Immature natural killer cell (primary cell): Measurements from ENCODE around the gene POC1A. TPM values are rescaled to one million over a fixed set of nuclear protein-coding genes. Genes with fewer than 3 reads are reported as not detected.

Experiments
- DNase-seq, 3 donors: peaks; one replicate each; pipeline ENCODE4 v3.0.0; 2022; ENCODE audit warnings: mixed read lengths in 1 of 3
- H3K27ac Mint-ChIP-seq, 6 donors: one replicate each; pipeline ENCODE4 v1.8.0; 2020; ENCODE audit warnings: mixed read lengths in 6 of 6, mild to moderate bottlenecking in 5 of 6, inconsistent platforms in 4 of 6, moderate library complexity in 3 of 6
- H3K27me3 Mint-ChIP-seq, 3 donors: one replicate each; pipeline ENCODE4 v1.8.0; 2020 to 2021; ENCODE audit warnings: low read depth in 3 of 3, mild to moderate bottlenecking in 3 of 3, mixed read lengths in 3 of 3, moderate library complexity in 3 of 3, inconsistent platforms in 1 of 3
- H3K36me3 Mint-ChIP-seq, 3 donors: one replicate each; pipeline ENCODE4 v1.8.0; 2020; ENCODE audit warnings: mixed read lengths in 3 of 3, inconsistent platforms in 2 of 3, mild to moderate bottlenecking in 2 of 3
- H3K4me1 Mint-ChIP-seq, 2 donors: one replicate each; pipeline ENCODE4 v1.8.0; 2020; ENCODE audit warnings: inconsistent platforms in 2 of 2, mild to moderate bottlenecking in 2 of 2, mixed read lengths in 2 of 2, moderate library complexity in 1 of 2
- H3K4me3 Mint-ChIP-seq, 5 donors: one replicate each; pipeline ENCODE4 v1.8.0; 2020; ENCODE audit warnings: mild to moderate bottlenecking in 5 of 5, mixed read lengths in 5 of 5, inconsistent platforms in 3 of 5, moderate library complexity in 3 of 5
- H3K9me3 Mint-ChIP-seq, 6 donors: one replicate each; pipeline ENCODE4 v1.8.0; 2020; ENCODE audit warnings: mild to moderate bottlenecking in 6 of 6, mixed read lengths in 6 of 6, inconsistent platforms in 4 of 6, moderate library complexity in 3 of 6
- polyA plus RNA-seq, 3 donors: library from polyadenylated mRNA; unstranded; fragments of 300-500 nt; fragmentation: Illumina TruSeq; gene quantifications; one replicate each; pipeline ENCODE4 v1.2.3, GENCODE V29; 2021

Gene POC1A
- polyA plus RNA-seq, 3 donors from 2014 or later, result 2.9 to 4.0 TPM; not detected in 1

- H3K9me3 Mint-ChIP-seq, result no peaks in the 10 kb centered on the region
- H3K27me3 Mint-ChIP-seq, result peaks cover 7 to 14% (median 9%) of the 10 kb centered on the region in 3 donors
- no peak for DNase-seq
- no peak overlapping the region for H3K27ac Mint-ChIP-seq
- H3K36me3 Mint-ChIP-seq, result no peaks in the 10 kb centered on the region
- no peak overlapping the region for H3K4me3 Mint-ChIP-seq
- peaks cover 22 to 23% of the 10 kb centered on the region in 2 donors for H3K4me1 Mint-ChIP-seq
Observed at GRCh38 chr3:52194485-52195290, 40.5 kb upstream of the POC1A start.

- no peak overlapping the region for H3K27ac Mint-ChIP-seq
- peaks cover 7 to 9% of the 10 kb centered on the region in 2 donors for H3K4me1 Mint-ChIP-seq
- H3K4me3 Mint-ChIP-seq, result no peak overlapping the region
- no peaks in the 10 kb centered on the region for H3K36me3 Mint-ChIP-seq
- peaks cover 3 to 7% (median 3%) of the 10 kb centered on the region in 3 donors for H3K27me3 Mint-ChIP-seq
- DNase-seq, result no peak
- H3K9me3 Mint-ChIP-seq, result no peaks in the 10 kb centered on the region
Observed at GRCh38 chr3:52193065-52193464, 38.8 kb upstream of the POC1A start.

GRCh38 chr3:52191663-52192062, 37.4 kb upstream of the POC1A start:
- H3K9me3 Mint-ChIP-seq, result no peaks in the 10 kb centered on the region
- H3K4me3 Mint-ChIP-seq, result no peak overlapping the region
- no peak for DNase-seq
- H3K36me3 Mint-ChIP-seq, result no peaks in the 10 kb centered on the region
- no peaks in the 10 kb centered on the region for H3K4me1 Mint-ChIP-seq
- peaks cover 0 to 4% (median 3%) of the 10 kb centered on the region in 3 donors for H3K27me3 Mint-ChIP-seq
- H3K27ac Mint-ChIP-seq, result no peak overlapping the region

GRCh38 chr3:52190294-52191074, 36.3 kb upstream of the POC1A start:
- no peak for DNase-seq
- no peak overlapping the region for H3K4me3 Mint-ChIP-seq
- no peaks in the 10 kb centered on the region for H3K4me1 Mint-ChIP-seq
- H3K27me3 Mint-ChIP-seq, result peaks cover 0 to 3% (median 3%) of the 10 kb centered on the region in 3 donors
- H3K36me3 Mint-ChIP-seq, result no peaks in the 10 kb centered on the region
- peak overlapping the region in 1 of 6 donors; percentile 57 for H3K27ac Mint-ChIP-seq
- no peaks in the 10 kb centered on the region for H3K9me3 Mint-ChIP-seq

DNA sequence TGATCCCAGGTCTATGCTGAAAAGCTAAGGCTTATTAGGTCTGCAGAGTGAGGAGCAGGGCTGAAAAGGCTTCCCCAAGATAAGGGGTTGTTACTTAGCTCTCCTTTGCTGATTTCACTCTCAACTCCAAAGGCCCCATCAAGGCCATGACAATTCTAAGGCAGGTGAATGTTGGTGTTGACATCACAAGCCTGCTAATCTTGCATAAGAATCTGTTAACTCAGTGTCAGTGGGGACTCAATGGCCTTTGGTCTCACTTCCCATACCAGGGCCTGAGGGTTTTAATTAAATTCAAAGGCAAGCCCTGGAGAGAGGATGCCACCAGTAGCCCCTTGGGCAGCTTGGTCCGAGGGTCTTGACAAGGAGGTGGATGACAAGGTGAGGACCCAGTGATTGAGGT, 34.3 kb upstream of the POC1A start:
- Mint-ChIP-seq H3K4me1 (peaks cover 2% of the 10 kb centered on the region in 2 donors), H3K27me3 (peaks cover 0 to 3% (median 3%) of the 10 kb centered on the region in 3 donors), H3K36me3 (no peaks in the 10 kb centered on the region), H3K9me3 (no peaks in the 10 kb centered on the region), H3K4me3 (no peak overlapping the region), H3K27ac (no peak overlapping the region)
- DNase-seq, result no peak

GRCh38 chr3:52186729-52187128, 32.5 kb upstream of the POC1A start:
- Mint-ChIP-seq H3K4me1 (peaks cover 20 to 21% of the 10 kb centered on the region in 2 donors), H3K36me3 (no peaks in the 10 kb centered on the region), H3K4me3 (no peak overlapping the region), H3K9me3 (no peaks in the 10 kb centered on the region), H3K27me3 (peaks cover 0 to 2% (median 0%) of the 10 kb centered on the region in 3 donors), H3K27ac (no peak overlapping the region)
- DNase-seq, result no peak

- H3K9me3 Mint-ChIP-seq, result no peaks in the 10 kb centered on the region
- no peak overlapping the region for H3K27ac Mint-ChIP-seq
- H3K36me3 Mint-ChIP-seq, result no peaks in the 10 kb centered on the region
- no peak overlapping the region for H3K4me3 Mint-ChIP-seq
- DNase-seq, result no peak
- peaks cover 28 to 30% of the 10 kb centered on the region in 2 donors for H3K4me1 Mint-ChIP-seq
- peaks cover 0 to 2% (median 0%) of the 10 kb centered on the region in 3 donors for H3K27me3 Mint-ChIP-seq
Observed at GRCh38 chr3:52185837-52186236, 31.6 kb upstream of the POC1A start.

GRCh38 chr3:52185311-52185710, 31.1 kb upstream of the POC1A start:
- no peaks in the 10 kb centered on the region for H3K9me3 Mint-ChIP-seq

DNA sequence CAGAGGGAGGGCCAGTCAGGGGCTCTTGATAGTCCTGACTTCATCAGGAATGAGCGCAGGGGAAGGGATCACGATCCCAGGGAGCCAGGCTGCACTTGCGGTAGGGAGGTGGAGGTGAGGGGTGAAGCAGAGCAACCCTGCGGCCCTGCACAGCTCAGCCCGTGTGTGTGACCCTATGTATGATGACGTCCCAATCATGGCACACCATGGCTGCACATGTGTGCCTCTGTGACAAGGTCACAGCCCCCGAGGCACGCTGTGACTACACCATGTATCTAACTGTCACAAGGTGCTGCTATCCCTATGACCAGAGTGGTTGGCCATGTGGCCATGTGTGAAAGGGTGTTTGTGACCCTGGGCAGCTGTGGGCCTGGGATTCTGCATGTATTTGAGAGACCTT, 30.5 kb upstream of the POC1A start:
- H3K27me3 Mint-ChIP-seq, result peaks cover 0 to 2% (median 0%) of the 10 kb centered on the region in 3 donors
- no peaks in the 10 kb centered on the region for H3K9me3 Mint-ChIP-seq
- H3K27ac Mint-ChIP-seq, result peak overlapping the region in 1 of 6 donors; percentile 57
- no peak overlapping the region for H3K4me3 Mint-ChIP-seq
- H3K4me1 Mint-ChIP-seq, result peaks cover 29 to 34% of the 10 kb centered on the region in 2 donors
- no peaks in the 10 kb centered on the region for H3K36me3 Mint-ChIP-seq
- no peak for DNase-seq

More at GRCh38 chr3:52185311-52185710, 31.1 kb upstream of the POC1A start:
- Mint-ChIP-seq H3K4me3 (no peak overlapping the region), H3K27ac (peak overlapping the region in 2 of 6 donors; percentile 10 to 26), H3K4me1 (peaks cover 29 to 34% of the 10 kb centered on the region in 2 donors), H3K27me3 (peaks cover 0 to 2% (median 0%) of the 10 kb centered on the region in 3 donors), H3K36me3 (no peaks in the 10 kb centered on the region)
- no peak for DNase-seq

DNA sequence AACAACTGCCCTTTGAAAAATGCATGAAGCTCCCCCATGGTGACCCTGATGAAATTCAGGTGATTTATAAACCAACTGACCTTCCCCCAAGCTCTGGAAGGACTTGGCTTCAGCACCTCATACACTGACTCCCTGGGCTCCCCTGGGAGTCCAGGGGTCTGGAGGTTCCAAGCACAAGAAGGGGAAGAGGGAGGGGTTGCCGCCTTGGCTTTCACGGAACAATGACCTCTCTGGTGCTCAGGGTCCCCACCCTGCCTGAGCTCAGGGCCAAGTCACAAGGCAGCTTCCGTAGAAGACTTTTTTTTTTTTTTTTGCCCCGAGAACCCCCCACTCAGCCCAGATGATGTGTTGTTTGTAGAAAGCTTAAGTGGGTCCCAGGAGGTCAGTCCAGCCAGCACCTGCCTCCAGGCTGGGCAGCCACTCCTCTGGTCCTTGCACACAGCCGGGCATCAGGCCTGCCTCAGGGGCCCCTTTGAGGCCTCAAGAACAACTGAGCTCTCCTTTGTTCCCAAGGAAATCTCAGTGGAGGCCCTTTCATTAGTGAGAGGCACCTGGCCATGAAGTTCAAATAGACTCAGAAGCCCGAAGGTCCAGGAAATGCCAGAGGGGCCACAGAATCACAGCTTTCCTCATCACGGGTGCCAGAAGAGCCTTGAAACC, 29.7 kb upstream of the POC1A start:
- no peaks in the 10 kb centered on the region for H3K36me3 Mint-ChIP-seq
- no peaks in the 10 kb centered on the region for H3K9me3 Mint-ChIP-seq
- peaks cover 29 to 34% of the 10 kb centered on the region in 2 donors for H3K4me1 Mint-ChIP-seq
- H3K27ac Mint-ChIP-seq, result no peak overlapping the region
- peak overlapping the region in 2 of 5 donors; percentile 13 to 18 for H3K4me3 Mint-ChIP-seq
- no peak for DNase-seq
- peaks cover 0 to 2% (median 0%) of the 10 kb centered on the region in 3 donors for H3K27me3 Mint-ChIP-seq

GRCh38 chr3:52182691-52183090, 28.5 kb upstream of the POC1A start:
- Mint-ChIP-seq H3K27me3 (peaks cover 0 to 2% (median 2%) of the 10 kb centered on the region in 3 donors), H3K36me3 (no peaks in the 10 kb centered on the region), H3K9me3 (no peaks in the 10 kb centered on the region), H3K4me1 (peaks cover 29 to 34% of the 10 kb centered on the region in 2 donors), H3K27ac (peak overlapping the region; percentile 38 to 87 (median 54)), H3K4me3 (peak overlapping the region; percentile 11 to 66 (median 62))
- no peak for DNase-seq

DNA sequence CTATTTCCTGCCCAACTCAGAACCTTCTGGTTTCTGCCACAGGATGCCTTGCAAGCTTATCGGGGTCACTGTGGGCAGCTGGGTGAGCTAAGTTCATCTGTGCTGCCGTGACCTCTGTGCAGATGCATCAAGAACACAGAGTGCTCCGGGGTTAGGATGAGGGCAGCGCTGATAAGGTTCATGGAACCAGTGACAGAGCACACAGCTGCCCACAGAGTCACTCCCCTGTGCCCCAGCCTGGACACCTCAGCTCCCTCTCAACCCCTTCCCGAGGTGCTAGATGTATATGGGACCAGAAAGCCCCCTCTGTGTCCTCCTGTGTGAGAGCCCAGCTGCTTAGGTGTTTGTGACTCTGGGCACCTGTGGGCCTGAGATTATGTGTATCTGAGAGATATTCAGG, 28.0 kb upstream of the POC1A start:
- Mint-ChIP-seq H3K36me3 (no peaks in the 10 kb centered on the region), H3K9me3 (no peaks in the 10 kb centered on the region), H3K27me3 (peaks cover 0 to 2% (median 0%) of the 10 kb centered on the region in 3 donors), H3K4me3 (peak overlapping the region; percentile 11 to 66 (median 62)), H3K27ac (peak overlapping the region; percentile 38 to 87 (median 54)), H3K4me1 (peaks cover 29 to 34% of the 10 kb centered on the region in 2 donors)
- DNase-seq, result peak; percentile 21 to 47 (median 37)

- H3K9me3 Mint-ChIP-seq, result no peaks in the 10 kb centered on the region
- DNase-seq, result no peak
- peak overlapping the region in 5 of 6 donors; percentile 41 to 87 (median 62) for H3K27ac Mint-ChIP-seq
- peaks cover 29 to 34% of the 10 kb centered on the region in 2 donors for H3K4me1 Mint-ChIP-seq
- peaks cover 0 to 2% (median 0%) of the 10 kb centered on the region in 3 donors for H3K27me3 Mint-ChIP-seq
- no peaks in the 10 kb centered on the region for H3K36me3 Mint-ChIP-seq
- peak overlapping the region in 2 of 5 donors; percentile 12 to 51 for H3K4me3 Mint-ChIP-seq
Observed at GRCh38 chr3:52181543-52181942, 27.3 kb upstream of the POC1A start.
